ENCODE data around the gene DUSP14.

GRCh38 chr17:37547986-37548385 lies 58.3 kb downstream of the DUSP14 start:
- TF ChIP-seq POLR2AphosphoS5 (IDR thresholded peaks at IDR 0.05) (no peak), CTCF (IDR thresholded peaks at IDR 0.05) (no peak)
